ENCODE measurements around the gene C6orf47. TPM values are rescaled to one million over a fixed set of nuclear protein-coding genes. Genes with fewer than 3 reads are reported as not detected.

Gene C6orf47
- total and polyA plus RNA-seq, 10 of the 15 experiments (the other 5 are each of a cell fraction or from before 2014, with no cell fraction given) = 0.16 to 20.4 (median 17.3) TPM; not detected in 1

GRCh38 chr6:31665501-31666336 is 5.1 kb upstream of the C6orf47 start, which contains the start of gene CSNK2B (continued):
- TF ChIP-seq ZNF24 (IDR thresholded peaks at IDR 0.05) (no peak), IRF3 (IDR thresholded peaks at IDR 0.05) (0 out of 2 replicates have a peak, but pooled peaks have one; percentile 32), POLR2AphosphoS5 (IDR thresholded peaks at IDR 0.05; ENCODE audit: low read length) (peak; percentile 93), PRDM15 (CRISPR knock-in tag; IDR thresholded peaks at IDR 0.05) (no peak), RELA (IDR thresholded peaks at IDR 0.05; ENCODE audit: borderline replicate concordance, partially characterized antibody) (no peak), CUX1 (IDR thresholded peaks at IDR 0.05; ENCODE audit: insufficient replicate concordance, low read depth, low read length) (no peak), PAX8 (IDR thresholded peaks at IDR 0.05) (no peak), YY1 (IDR thresholded peaks at IDR 0.05; ENCODE audit: low read depth, low read length) (peak; percentile 84), SUZ12 (IDR thresholded peaks at IDR 0.05; ENCODE audit: unreplicated experiment) (no peak), GATAD2B (conservative IDR thresholded peaks at IDR 0.05; ENCODE audit: low read depth) (peak; percentile 27; the same call in 1 of the 2 replicates)
- TF ChIP-seq, protein P1, sequence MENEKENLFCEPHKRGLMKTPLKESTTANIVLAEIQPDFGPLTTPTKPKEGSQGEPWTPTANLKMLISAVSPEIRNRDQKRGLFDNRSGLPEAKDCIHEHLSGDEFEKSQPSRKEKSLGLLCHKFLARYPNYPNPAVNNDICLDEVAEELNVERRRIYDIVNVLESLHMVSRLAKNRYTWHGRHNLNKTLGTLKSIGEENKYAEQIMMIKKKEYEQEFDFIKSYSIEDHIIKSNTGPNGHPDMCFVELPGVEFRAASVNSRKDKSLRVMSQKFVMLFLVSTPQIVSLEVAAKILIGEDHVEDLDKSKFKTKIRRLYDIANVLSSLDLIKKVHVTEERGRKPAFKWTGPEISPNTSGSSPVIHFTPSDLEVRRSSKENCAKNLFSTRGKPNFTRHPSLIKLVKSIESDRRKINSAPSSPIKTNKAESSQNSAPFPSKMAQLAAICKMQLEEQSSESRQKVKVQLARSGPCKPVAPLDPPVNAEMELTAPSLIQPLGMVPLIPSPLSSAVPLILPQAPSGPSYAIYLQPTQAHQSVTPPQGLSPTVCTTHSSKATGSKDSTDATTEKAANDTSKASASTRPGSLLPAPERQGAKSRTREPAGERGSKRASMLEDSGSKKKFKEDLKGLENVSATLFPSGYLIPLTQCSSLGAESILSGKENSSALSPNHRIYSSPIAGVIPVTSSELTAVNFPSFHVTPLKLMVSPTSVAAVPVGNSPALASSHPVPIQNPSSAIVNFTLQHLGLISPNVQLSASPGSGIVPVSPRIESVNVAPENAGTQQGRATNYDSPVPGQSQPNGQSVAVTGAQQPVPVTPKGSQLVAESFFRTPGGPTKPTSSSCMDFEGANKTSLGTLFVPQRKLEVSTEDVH (IDR thresholded peaks at IDR 0.05; ENCODE audit: low read depth, partially characterized antibody) = peak; percentile 76
- TF ChIP-seq, protein P2, sequence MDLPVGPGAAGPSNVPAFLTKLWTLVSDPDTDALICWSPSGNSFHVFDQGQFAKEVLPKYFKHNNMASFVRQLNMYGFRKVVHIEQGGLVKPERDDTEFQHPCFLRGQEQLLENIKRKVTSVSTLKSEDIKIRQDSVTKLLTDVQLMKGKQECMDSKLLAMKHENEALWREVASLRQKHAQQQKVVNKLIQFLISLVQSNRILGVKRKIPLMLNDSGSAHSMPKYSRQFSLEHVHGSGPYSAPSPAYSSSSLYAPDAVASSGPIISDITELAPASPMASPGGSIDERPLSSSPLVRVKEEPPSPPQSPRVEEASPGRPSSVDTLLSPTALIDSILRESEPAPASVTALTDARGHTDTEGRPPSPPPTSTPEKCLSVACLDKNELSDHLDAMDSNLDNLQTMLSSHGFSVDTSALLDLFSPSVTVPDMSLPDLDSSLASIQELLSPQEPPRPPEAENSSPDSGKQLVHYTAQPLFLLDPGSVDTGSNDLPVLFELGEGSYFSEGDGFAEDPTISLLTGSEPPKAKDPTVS (IDR thresholded peaks at IDR 0.05; ENCODE audit: low read depth, low read length) = no peak
